GM12875 (cell line): Measurements from ENCODE around the gene OGFR.

Source experiments
- H3K4me3 ChIP-seq: one replicate; pipeline ENCODE4 v1.5.1; 2011; ENCODE audit warnings: low read depth, low read length, control low read depth
- CTCF ChIP-seq: IDR thresholded peaks from 2 replicates; pipeline ENCODE4 v1.5.1; 2011; ENCODE audit warnings: low read depth, mild to moderate bottlenecking, control low read depth, inconsistent platforms, low read length, moderate library complexity, borderline replicate concordance; ENCODE audit not compliant: insufficient read depth

OGFR gene

GRCh38 chr20:62820208-62820961 lies 15.8 kb downstream of the OGFR start:
- TF ChIP-seq CTCF = no peak

DNA sequence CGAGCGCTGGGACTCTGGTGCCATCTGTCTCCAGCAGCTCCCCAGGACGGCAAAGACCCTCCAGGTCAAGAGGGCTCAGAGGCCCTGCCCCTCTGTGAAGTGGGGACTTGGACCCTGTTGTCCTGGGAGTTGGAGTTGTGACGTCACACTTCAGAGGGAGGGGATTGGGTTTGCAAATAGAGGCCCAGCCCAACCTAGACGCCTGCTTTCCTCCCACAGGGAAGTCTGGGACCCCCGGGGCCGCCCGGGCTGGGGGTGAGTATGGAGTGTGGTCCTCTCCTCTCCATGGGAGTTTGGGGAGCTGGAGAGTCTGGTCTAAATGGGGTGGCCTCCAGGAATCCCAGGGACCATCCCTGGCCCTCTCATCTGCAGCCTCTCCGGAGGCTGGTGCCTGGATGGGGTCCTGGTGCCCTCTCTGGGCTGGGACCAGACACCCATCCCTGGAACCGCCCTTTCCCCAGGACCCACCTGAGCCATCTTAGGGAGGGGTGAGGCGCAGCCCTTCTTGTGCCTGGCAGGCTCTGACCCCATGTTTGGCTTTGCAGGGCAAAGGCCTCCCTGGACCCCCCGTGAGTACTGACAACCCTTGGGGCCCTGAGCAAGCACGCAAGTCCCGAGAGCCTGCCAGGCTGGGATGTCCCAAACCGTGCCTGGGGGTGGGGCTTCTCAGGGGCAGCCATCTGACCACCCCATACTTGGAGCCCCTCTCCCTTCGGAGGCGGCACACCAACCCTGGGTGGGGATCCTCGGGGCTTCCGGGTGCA lies 16.5 kb downstream of the OGFR start:
- no peak for TF ChIP-seq CTCF
- H3K4me3 ChIP-seq = no peak overlapping the region

More at GRCh38 chr20:62820208-62820961, 15.8 kb downstream of the OGFR start:
- H3K4me3 ChIP-seq = no peak overlapping the region

- no peak for TF ChIP-seq CTCF
- H3K4me3 ChIP-seq = no peak overlapping the region
These were observed 17.1 kb downstream of the OGFR start for GRCh38 chr20:62821726-62822210.

DNA sequence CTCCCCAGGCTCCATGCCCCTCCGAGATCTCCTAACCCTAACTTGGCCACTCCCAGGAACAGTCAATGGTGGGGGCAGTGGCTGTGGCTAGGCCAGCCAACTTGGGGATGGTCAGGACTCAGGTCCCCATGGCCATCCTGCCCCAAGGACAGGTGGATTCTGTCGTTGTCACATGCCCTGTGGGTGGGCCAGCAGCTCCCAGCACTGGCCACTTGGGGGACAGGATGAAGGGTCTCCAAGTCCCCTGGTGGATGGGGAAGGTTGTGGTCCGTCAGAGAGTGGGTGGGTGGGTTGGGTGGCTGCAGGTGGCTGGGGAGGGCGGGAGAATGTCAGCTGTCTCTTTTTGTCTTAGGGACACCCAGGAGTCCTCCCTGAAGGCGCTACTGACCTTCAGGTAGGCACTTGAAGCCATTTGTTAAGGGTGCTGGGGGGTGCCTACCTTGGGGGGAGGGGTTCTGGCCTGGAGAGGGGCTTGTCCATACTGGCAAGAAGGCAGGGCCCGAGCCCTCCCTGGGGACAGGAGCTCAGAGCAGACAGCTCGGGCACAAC lies 17.7 kb downstream of the OGFR start:
- TF ChIP-seq CTCF = no peak

DNA sequence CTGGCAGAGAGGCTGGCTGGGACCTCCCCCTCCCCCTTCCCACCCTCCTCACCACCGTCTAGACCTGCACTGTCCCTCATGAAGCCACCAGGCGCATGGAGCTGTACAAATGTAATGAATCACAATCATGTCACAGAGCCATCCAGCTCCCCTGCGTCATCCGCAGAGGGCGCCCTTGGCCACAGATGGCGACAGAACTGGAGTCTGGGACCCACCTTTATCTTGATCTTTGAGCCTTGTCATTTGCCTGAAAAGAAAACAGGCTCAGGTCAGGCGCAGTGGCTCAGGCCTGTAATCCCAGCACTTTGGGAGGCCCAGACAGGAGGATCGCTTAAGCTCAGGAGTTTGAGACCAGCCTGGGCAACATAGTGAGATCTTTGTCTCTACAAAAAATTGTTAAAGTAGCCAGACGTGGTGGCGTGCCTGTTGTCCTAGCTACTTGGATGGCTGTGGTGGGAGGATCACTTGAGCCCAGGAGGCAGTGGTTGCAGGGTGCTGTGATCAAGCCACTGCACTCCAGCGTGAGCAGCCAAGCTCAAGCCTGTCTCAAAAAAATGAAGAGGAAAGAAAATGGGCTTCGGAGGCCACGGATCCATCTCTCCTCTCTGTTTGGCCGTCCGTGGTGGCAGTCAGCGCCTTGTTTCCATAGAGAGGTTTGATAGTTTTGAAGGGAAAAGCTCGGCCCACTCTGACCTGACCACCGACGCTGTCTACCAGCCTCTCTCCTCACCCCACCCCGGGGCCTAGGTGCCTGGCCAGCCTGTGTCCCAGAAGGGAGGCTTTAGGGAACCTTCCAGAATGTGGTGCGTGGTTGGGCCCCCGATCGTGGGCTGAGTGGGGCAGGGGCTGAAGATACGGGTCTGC lies 18.4 kb downstream of the OGFR start:
- peak; percentile 69 for TF ChIP-seq CTCF
- no peak overlapping the region for H3K4me3 ChIP-seq

More for the DNA sequence above, 17.7 kb downstream of the OGFR start:
- H3K4me3 ChIP-seq = no peak overlapping the region

GRCh38 chr20:62823688-62824475 lies 19.2 kb downstream of the OGFR start:
- no peak overlapping the region for H3K4me3 ChIP-seq
- no peak for TF ChIP-seq CTCF
